Fibroblast of mammary gland (primary cell): ENCODE data around the gene MCM5.
"Not testable (repeated sequence)": the region's sequence is repeated elsewhere in the genome, so short reads cannot be mapped to it uniquely, and the experiment has no call there.

Experiments used
- DNase-seq: peaks from one replicate; pipeline ENCODE4 v3.0.0-alpha.2; 2010; ENCODE audit warnings: low read depth
- H3K4me3 ChIP-seq: 2 replicates; pipeline ENCODE4 v1.5.1; 2011; ENCODE audit warnings: low read depth, mild to moderate bottlenecking, low read length, moderate library complexity; ENCODE audit not compliant: control insufficient read depth
- TF ChIP-seq, protein P1 (sequence below): conservative IDR thresholded peaks from 2 replicates; pipeline ENCODE4 v1.5.1; 2011; ENCODE audit warnings: low read depth, low read length, inconsistent platforms; ENCODE audit not compliant: control insufficient read depth, insufficient read depth

Gene MCM5

DNA sequence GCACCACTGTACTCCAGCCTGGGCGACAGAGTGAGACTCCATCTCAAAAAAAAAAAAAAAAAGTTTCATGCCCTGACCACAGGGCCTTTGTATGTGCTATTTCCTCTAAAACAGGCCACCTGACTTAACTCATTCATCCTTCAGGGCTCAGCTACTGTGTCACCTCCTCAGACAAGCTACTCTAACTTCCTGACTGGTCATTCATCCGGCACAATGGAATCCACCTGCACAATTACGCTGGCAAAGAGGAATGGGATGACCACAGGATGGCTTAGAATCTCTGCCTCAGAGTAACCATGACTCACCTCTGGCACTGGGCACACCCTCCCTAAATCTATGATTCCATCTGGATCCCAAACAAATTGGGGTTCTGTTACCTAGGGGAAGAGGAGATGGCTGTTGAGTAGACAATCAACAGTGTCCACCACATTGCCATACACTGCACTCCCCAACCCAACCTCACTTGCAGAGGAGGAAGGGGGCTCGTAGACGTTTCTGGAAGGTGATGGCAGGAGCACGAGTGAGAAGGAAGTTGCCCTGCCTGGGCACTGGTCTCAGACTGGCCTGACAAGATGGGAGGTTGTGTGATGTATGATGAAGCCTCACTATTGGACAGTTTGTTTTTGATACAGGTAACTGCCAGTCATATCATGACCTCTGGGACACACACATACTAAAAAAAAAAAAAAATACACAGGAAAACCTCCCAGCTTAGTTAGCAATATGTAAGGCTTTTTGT is 41.9 kb upstream of the MCM5 start:
- H3K4me3 ChIP-seq: no peak overlapping the region
- TF ChIP-seq, protein P1, sequence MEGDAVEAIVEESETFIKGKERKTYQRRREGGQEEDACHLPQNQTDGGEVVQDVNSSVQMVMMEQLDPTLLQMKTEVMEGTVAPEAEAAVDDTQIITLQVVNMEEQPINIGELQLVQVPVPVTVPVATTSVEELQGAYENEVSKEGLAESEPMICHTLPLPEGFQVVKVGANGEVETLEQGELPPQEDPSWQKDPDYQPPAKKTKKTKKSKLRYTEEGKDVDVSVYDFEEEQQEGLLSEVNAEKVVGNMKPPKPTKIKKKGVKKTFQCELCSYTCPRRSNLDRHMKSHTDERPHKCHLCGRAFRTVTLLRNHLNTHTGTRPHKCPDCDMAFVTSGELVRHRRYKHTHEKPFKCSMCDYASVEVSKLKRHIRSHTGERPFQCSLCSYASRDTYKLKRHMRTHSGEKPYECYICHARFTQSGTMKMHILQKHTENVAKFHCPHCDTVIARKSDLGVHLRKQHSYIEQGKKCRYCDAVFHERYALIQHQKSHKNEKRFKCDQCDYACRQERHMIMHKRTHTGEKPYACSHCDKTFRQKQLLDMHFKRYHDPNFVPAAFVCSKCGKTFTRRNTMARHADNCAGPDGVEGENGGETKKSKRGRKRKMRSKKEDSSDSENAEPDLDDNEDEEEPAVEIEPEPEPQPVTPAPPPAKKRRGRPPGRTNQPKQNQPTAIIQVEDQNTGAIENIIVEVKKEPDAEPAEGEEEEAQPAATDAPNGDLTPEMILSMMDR: no peak
- DNase-seq: peak; percentile 54

DNA sequence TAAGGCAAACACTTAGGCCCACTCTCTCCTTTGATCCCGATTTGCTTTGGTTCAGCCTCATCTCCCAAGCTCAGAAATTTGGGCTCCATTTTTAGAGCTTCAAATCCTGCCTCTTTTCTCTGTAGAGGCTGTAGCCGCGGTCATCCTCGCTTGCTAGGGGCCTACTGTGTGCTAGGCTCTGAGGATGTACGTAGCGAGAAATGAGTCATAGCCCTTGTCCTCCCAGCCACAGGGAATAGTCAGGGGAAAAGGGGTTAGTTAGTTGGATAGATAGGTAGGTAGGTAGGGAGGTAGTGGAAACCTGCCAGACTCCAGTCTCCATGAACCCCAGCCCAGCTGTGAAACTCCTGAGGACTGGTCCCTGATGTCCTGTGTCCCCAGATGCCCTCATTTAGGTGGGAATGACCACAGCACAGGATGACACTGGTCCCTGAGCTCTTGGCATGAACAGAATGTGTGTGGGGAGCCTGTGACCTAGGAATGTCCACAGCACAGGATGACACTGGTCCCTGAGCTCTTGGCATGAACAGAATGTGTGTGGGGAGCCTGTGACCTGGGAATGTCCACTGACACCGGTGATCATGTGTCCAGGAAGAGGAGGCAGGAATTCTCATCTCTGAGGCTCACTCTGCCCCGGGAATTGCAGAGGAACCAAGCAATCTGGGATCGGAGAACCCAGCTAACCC is 40.4 kb upstream of the MCM5 start:
- H3K4me3 ChIP-seq: no peak overlapping the region
- no peak for DNase-seq
- TF ChIP-seq, protein P1: no peak

DNA sequence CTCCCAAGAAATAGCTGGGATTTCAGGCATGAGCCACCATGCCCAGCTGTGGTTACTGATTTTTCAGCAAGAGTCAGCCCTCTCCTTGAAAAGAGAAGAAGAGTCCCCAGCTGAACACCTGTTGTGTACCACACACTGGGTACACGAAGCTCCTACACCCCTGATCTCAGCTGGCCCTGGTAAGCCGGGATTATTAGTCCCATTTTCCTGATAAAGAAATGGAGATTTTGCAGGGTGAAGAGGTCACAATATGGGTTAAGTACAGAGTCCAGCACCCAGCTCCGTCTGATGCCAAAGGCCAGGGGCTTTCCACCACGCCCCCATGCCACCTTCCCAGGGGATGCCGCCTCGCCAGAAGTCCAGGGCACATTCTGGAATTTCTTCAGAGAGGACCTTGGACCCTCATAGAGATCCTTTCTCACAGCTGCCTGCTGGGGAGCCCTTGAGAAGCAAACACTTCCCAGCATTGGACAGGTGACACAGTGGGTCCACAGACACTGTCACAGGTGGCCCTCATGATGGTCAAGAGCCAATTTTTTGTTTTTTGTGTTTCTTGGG is 38.9 kb upstream of the MCM5 start:
- no peak overlapping the region for H3K4me3 ChIP-seq
- no peak for DNase-seq
- TF ChIP-seq, protein P1: no peak

DNA sequence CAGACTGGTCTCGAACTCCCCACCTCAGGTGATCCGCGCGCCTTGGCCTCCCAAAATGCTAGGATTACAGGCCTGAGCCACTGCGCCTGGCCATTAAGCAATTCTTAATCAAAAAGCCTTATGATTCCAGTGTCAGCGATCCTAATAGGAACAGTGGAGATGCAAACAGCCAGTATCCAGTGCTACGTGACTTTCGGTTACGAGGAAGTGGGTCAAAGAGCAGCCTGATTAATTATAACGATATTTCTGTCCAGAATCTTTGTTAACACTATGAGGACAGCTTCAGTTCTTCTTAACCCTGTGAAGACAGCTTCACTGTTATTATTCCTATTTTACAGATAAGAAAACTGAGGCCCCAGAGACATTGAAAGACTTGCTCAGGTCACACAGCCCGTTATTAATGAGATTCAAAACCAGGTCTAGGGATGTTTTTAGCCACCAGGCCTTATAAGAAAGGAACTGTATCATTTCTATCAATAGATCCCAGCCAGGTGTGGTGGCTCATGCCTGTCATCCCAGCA is 36.3 kb upstream of the MCM5 start:
- DNase-seq: no peak
- H3K4me3 ChIP-seq: no peak overlapping the region
- TF ChIP-seq, protein P1: no peak

DNA sequence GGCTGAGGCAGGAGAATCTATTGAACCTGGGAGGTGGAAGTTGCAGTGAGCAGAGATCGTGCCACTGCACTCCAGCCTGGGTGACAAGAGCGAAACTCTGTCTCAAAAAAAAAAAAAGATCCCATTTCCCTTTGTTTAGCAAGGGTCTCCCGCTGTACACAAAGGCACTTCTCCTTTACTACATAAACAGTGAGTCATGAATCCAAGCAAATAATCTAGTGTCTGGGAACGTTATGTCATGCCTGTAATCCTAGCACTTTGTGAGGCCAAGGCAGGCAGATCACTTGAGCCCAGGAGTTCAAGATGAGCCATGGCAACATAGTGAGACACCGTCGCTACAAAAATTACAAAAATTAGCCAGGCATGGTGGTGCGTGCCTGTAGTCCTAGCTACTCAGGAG is 35.7 kb upstream of the MCM5 start:
- DNase-seq: peak; percentile 72
- H3K4me3 ChIP-seq: not testable (repeated sequence)

DNA sequence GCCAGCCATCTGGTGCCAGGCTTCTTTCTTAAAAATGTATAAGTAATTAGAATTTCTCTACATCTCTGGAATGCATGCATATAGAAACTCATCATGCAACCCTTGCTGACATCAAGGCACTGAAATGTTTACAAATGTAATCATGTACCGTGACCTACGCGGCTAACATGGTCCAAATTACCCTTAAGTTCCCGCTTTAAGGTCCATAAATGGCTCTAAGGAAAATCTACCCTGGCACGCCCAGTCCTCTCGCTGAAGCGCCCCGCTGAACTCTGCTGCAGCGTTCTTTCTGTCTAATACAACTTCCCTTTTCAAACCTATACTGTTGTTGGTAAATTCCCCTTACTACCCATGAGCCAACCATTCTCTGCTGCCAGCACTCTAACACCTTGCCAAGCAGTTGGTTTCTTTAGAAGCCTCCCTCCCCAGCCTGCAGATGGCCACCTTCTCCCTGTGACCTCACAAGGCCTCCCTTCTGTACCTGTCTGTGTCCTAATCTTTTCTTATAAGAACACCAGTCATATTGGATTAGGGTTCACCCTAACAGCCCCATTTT is 32.5 kb upstream of the MCM5 start:
- no peak for DNase-seq
- TF ChIP-seq, protein P1: no peak
- H3K4me3 ChIP-seq: no peak overlapping the region

DNA sequence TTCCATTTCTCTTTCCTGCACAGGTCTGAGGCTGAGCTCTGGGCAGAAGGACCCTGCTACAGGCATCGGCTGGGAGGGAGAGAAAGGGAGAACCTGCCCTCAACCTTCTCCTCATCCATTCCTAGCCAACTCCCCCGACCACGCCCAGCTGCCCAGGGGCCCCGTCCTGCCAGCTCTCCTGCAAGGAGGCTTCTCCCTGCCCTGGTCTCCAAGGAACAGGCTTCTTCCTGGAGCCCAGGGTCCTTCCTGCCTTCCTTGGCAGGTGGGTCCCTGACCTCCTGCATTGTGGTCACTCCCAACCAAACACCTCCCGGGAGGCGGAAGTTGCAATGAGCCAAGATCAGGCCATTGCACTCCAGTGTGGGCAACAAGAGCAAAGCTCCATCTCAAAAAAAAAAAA is 31.6 kb upstream of the MCM5 start:
- no peak overlapping the region for H3K4me3 ChIP-seq
- no peak for DNase-seq
- TF ChIP-seq, protein P1: no peak
